A549 (cell line): ENCODE measurements around the gene TPO. TPM values are rescaled to one million over a fixed set of nuclear protein-coding genes. Genes with fewer than 3 reads are reported as not detected.
"Not testable (repeated sequence)": the region's sequence is repeated elsewhere in the genome, so short reads cannot be mapped to it uniquely, and the experiment has no call there.

ENCODE experiments used
- ATAC-seq, 2 experiments: fragments of 200-7000 bp in 1 of 2; fragments of >200 bp in 1 of 2; cut with Nextera tagmentation in 1 of 2; cut with Tn5 transposase in 1 of 2; 3 replicates each; pipeline versions ENCODE4 v1.8.0 to v1.9.1; 2018 to 2020; ENCODE audit warnings: mild to moderate bottlenecking in 1 of 2, moderate library complexity in 1 of 2
- CTCF ChIA-PET: fragments of 300-600 bp; sonication (Branson Sonifier 250); formaldehyde crosslinking; extraction: SDS; loops from one replicate; lab custom pipeline; 2021; ENCODE audit warnings: antibody characterized with exemption, inconsistent platforms; lab: Yijun Ruan, JAX
- POLR2A ChIA-PET: fragments of 350-600 bp; formaldehyde crosslinking; extraction: SDS; loops from one replicate; lab custom pipeline; 2021; ENCODE audit warnings: antibody characterized with exemption, inconsistent platforms; lab: Yijun Ruan, JAX
- DNase-seq, 2 experiments: peaks; one replicate each; pipeline versions ENCODE4 v3.0.0 to v3.0.0-alpha.2; 2011 to 2016; ENCODE audit warnings: low read depth in 1 of 2, low spot score in 1 of 2
- FAIRE-seq: peaks from 2 replicates; lab custom pipeline; 2011; peaks lifted over from hg19 to GRCh38; lab: Jason Lieb, UNC
- H3K27ac ChIP-seq, 2 experiments: fragments of >200 bp; sonication (Bioruptor Twin); formaldehyde crosslinking; 3 replicates each; pipeline ENCODE4 v1.5.1; 2016 to 2017
- H3K4me1 ChIP-seq: fragments of >200 bp; sonication (Bioruptor Twin); formaldehyde crosslinking; 3 replicates; pipeline ENCODE4 v1.6.1; 2016
- H3K4me2 ChIP-seq: fragments of >200 bp; sonication (Bioruptor Twin); formaldehyde crosslinking; 3 replicates; pipeline ENCODE4 v1.6.1; 2016
- H3K4me3 ChIP-seq: fragments of >200 bp; sonication (Bioruptor Twin); formaldehyde crosslinking; 3 replicates; pipeline ENCODE4 v1.5.1; 2016
- H3K9me3 ChIP-seq: fragments of >200 bp; sonication (Bioruptor Twin); formaldehyde crosslinking; 3 replicates; pipeline ENCODE4 v1.6.1; 2016
- CBX8 ChIP-seq: fragments of 200-600 bp; sonication (generic); IDR thresholded peaks from 2 replicates; pipeline ENCODE4 v1.6.1; 2016
- CHD4 ChIP-seq: fragments of 200-600 bp; sonication (generic); IDR thresholded peaks from 2 replicates; pipeline ENCODE4 v1.6.1; 2016; ENCODE audit warnings: antibody characterized with exemption, mild to moderate bottlenecking, borderline replicate concordance
- CTCF ChIP-seq: fragments of >200 bp; sonication (Bioruptor Twin); formaldehyde crosslinking; IDR thresholded peaks from 3 replicates; pipeline ENCODE4 v1.5.1; 2016
- E2F6 ChIP-seq: IDR thresholded peaks from 2 replicates; pipeline ENCODE4 v1.6.1; 2012; ENCODE audit warnings: low read depth, borderline replicate concordance
- EHF ChIP-seq: fragments of 250-450 bp; sonication (Bioruptor Pico); IDR thresholded peaks from 2 replicates; pipeline ENCODE4 v1.5.0; 2020; ENCODE audit warnings: mild to moderate bottlenecking
- FOSL2 ChIP-seq, 2 experiments: fragments of 450-650 bp in 1 of 2; fragments of >200 bp in 1 of 2; sonication (Bioruptor Twin) in 1 of 2; formaldehyde crosslinking; IDR thresholded peaks; 2 replicates each; pipeline versions ENCODE4 v1.5.0 to v1.6.1; 2016 to 2020; ENCODE audit warnings: mild to moderate bottlenecking in 1 of 2, moderate library complexity in 1 of 2
- FOXS1 ChIP-seq: fragments of 250-450 bp; sonication (Bioruptor Pico); IDR thresholded peaks from 2 replicates; pipeline ENCODE4 v1.5.0; 2020; ENCODE audit warnings: mild to moderate bottlenecking, moderate library complexity
- GATA3 ChIP-seq: IDR thresholded peaks from 2 replicates; pipeline ENCODE4 v1.6.1; 2012; ENCODE audit warnings: borderline replicate concordance
- HMGXB4 ChIP-seq: fragments of 250-450 bp; sonication (Bioruptor Pico); IDR thresholded peaks from 2 replicates; pipeline ENCODE4 v1.5.0; 2021; ENCODE audit warnings: mild to moderate bottlenecking, moderate library complexity, borderline replicate concordance
- HOXB5 ChIP-seq: fragments of 250-450 bp; sonication (Bioruptor Pico); IDR thresholded peaks from 2 replicates; pipeline ENCODE4 v1.5.0; 2020; ENCODE audit warnings: mild to moderate bottlenecking, moderate library complexity
- JUNB ChIP-seq: fragments of >200 bp; sonication (Bioruptor Twin); formaldehyde crosslinking; IDR thresholded peaks from 2 replicates; pipeline ENCODE4 v1.6.1; 2016
- KDM1A ChIP-seq: fragments of 200-600 bp; sonication (generic); IDR thresholded peaks from 2 replicates; pipeline ENCODE4 v1.6.1; 2016; ENCODE audit warnings: low read depth, mild to moderate bottlenecking
- MAFK ChIP-seq: fragments of 450-650 bp; IDR thresholded peaks from 2 replicates; pipeline ENCODE4 v1.6.1; 2014; ENCODE audit not compliant: partially characterized antibody
- MAZ ChIP-seq: fragments of 150-350 bp; IDR thresholded peaks from 2 replicates; pipeline ENCODE4 v1.6.1; 2014; ENCODE audit warnings: antibody characterized with exemption, low read depth, low read length, borderline replicate concordance
- POLR2AphosphoS2 ChIP-seq: conservative IDR thresholded peaks from 2 replicates; pipeline ENCODE4 v1.6.1; 2012; ENCODE audit warnings: low read length, improper control_type of control experiment, inconsistent platforms
- RARB ChIP-seq: fragments of 250-450 bp; sonication (Bioruptor Pico); IDR thresholded peaks from 2 replicates; pipeline ENCODE4 v1.8.0; 2021; ENCODE audit warnings: mild to moderate bottlenecking, moderate library complexity
- RCOR1 ChIP-seq: fragments of 150-350 bp; IDR thresholded peaks from 2 replicates; pipeline ENCODE4 v1.6.1; 2014; ENCODE audit warnings: antibody characterized with exemption, low read length, low read depth
- SREBF2 ChIP-seq: fragments of 450-650 bp; IDR thresholded peaks from 2 replicates; pipeline ENCODE4 v1.6.1; 2014; ENCODE audit warnings: mild to moderate bottlenecking, moderate library complexity
- TFCP2L1 ChIP-seq: fragments of 250-450 bp; sonication (Bioruptor Pico); IDR thresholded peaks from 2 replicates; pipeline ENCODE4 v1.5.0; 2021; ENCODE audit warnings: mild to moderate bottlenecking
- TP53 ChIP-seq: fragments of 250-450 bp; sonication (Bioruptor Pico); IDR thresholded peaks from 2 replicates; pipeline ENCODE4 v1.5.0; 2021; ENCODE audit warnings: mild to moderate bottlenecking, moderate library complexity
- ZC3H11A ChIP-seq: fragments of 450-650 bp; IDR thresholded peaks from 2 replicates; pipeline ENCODE4 v1.6.1; 2014; ENCODE audit warnings: antibody characterized with exemption, mild to moderate bottlenecking
- ZNF302 ChIP-seq: fragments of 250-450 bp; sonication (Bioruptor Pico); IDR thresholded peaks from 2 replicates; pipeline ENCODE4 v1.9.0; 2021; ENCODE audit warnings: inconsistent platforms, mild to moderate bottlenecking, moderate library complexity
- WGBS: methylation state at CpG from one replicate; pipeline ENCODE4 v1.1.6; 2017; ENCODE audit errors: missing lambda C conversion rate; 5-methylcytosine and 5-hydroxymethylcytosine counted together
- polyA plus RNA-seq, 4 experiments: library from polyadenylated mRNA; depleted of rRNA in 3 of 4; stranded (reverse); fragments of >200 nt; fragmentation: RNase III in 1 of 4; extraction: RNeasy Plus Mini Kit Qiagen cat#74134 plus additional on column Dnase treatment in 1 of 4; gene quantifications; 2 replicates in 3 of 4; 3 replicates in 1 of 4; pipeline ENCODE4 v1.2.3, GENCODE V29; 2011 to 2017

Gene TPO
- polyA plus RNA-seq, 2 of the 4 experiments (the other 2 are of a cell fraction): 0.05 TPM; not detected in 1

- TF ChIP-seq CTCF (no peak), JUNB (no peak), GATA3 (no peak), FOXS1 (CRISPR knock-in tag) (no peak), TFCP2L1 (no peak), HOXB5 (CRISPR knock-in tag) (no peak), FOSL2 (IDR thresholded peaks at IDR 0.05) (no peak), FOSL2 (CRISPR knock-in tag; IDR thresholded peaks at IDR 0.05) (no peak), EHF (CRISPR knock-in tag) (no peak), HMGXB4 (CRISPR knock-in tag) (no peak)
Observed at GRCh38 chr2:1515986-1516797, 102.9 kb downstream of the TPO start (continued).

- ChIA-PET POLR2A (no interaction called here), CTCF (no interaction called here)
- no peak for ATAC-seq
- no peak for TF ChIP-seq POLR2AphosphoS2
- no peak for TF ChIP-seq KDM1A
- no peak for TF ChIP-seq MAZ
- TF ChIP-seq ZC3H11A: no peak
- TF ChIP-seq EHF (CRISPR knock-in tag): no peak
- TF ChIP-seq RCOR1: no peak
- no peak for TF ChIP-seq MAFK
- TF ChIP-seq E2F6: no peak
- no peak for TF ChIP-seq RARB (CRISPR knock-in tag)
- TF ChIP-seq TFCP2L1: no peak
- no peak for TF ChIP-seq HMGXB4 (CRISPR knock-in tag)
- no peak for TF ChIP-seq TP53 (CRISPR knock-in tag)
- TF ChIP-seq SREBF2: no peak
- TF ChIP-seq HOXB5 (CRISPR knock-in tag): no peak
- no peak for TF ChIP-seq CTCF
- no peak for TF ChIP-seq ZNF302 (CRISPR knock-in tag)
- no peak for TF ChIP-seq CHD4
- no peak for TF ChIP-seq CBX8
- H3K9me3 ChIP-seq: no peaks in the 10 kb centered on the region
- no peak overlapping the region for H3K4me3 ChIP-seq
- H3K4me2 ChIP-seq: no peak overlapping the region
- no peak overlapping the region for H3K27ac ChIP-seq
- no peak for FAIRE-seq
- 69% methylated on average over 7 of the region's 7 CpGs for WGBS
- no peaks in the 10 kb centered on the region for H3K4me1 ChIP-seq
- DNase-seq: no peak
Observed at GRCh38 chr2:1516798-1517060, 103.5 kb downstream of the TPO start.

GRCh38 chr2:1517291-1517690 is 104.0 kb downstream of the TPO start:
- H3K4me2 ChIP-seq, H3K4me1 ChIP-seq, FAIRE-seq, ATAC-seq, H3K9me3 ChIP-seq, H3K4me3 ChIP-seq, DNase-seq, H3K27ac ChIP-seq, POLR2A ChIA-PET: not testable (repeated sequence)
- 31% methylated on average over 5 of the region's 5 CpGs for WGBS
- CTCF ChIA-PET: interaction anchor here (0.6 kb wide), 1 partner anchor 24 kb away, joined by 3 read pairs; no protein-coding TSS in a partner anchor
